GM21529 (cell line): ENCODE measurements around the gene IGSF8.

ENCODE experiments used
- ATAC-seq: cut with Tn5 transposase; IDR thresholded peaks from one replicate; pipeline ENCODE4 v1.9.1; 2021; ENCODE audit not compliant: unreplicated experiment

The IGSF8 gene

DNA sequence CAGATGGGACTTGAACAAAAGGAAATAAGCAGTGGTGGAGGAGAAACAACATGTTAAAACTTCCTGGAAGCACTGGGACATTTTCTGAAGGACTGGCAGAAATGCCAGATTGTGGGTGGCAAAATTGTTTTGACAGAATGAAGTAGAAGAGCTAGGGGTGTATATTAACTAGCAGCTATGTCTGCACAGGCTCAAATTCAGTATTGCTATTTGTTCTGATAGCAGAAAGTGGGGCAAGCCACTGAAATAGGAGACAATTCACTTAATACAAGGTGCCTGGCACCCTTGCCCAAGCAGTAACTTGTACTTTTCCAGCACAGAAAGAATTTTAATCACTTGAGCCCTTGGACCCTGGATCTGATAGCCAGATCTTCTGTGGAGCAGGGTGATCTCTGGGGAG lies 54.9 kb downstream of the IGSF8 start:
- no peak for ATAC-seq
